HuH-7.5 (cell line): ENCODE results near the gene ADGRV1.

Experiments
- DNase-seq: peaks from one replicate; pipeline ENCODE4 v3.0.0; 2011; ENCODE audit warnings: low spot score

ADGRV1 gene

GRCh38 chr5:91111473-91112238 lies 553.1 kb downstream of the ADGRV1 start:
- no peak for DNase-seq

GRCh38 chr5:91114658-91115057 lies 556.1 kb downstream of the ADGRV1 start:
- no peak for DNase-seq

GRCh38 chr5:91118354-91118753 lies 559.8 kb downstream of the ADGRV1 start:
- no peak for DNase-seq

- no peak for DNase-seq
These were observed 560.2 kb downstream of the ADGRV1 start for GRCh38 chr5:91118796-91119195.

- no peak for DNase-seq
These were observed 560.6 kb downstream of the ADGRV1 start for GRCh38 chr5:91119217-91119616.

- no peak for DNase-seq
These were observed 561.6 kb downstream of the ADGRV1 start for GRCh38 chr5:91119981-91120850.

- DNase-seq, result no peak
These were observed 562.9 kb downstream of the ADGRV1 start for GRCh38 chr5:91121347-91121993.

GRCh38 chr5:91122651-91123050 lies 564.1 kb downstream of the ADGRV1 start:
- no peak for DNase-seq

- no peak for DNase-seq
These were observed 564.7 kb downstream of the ADGRV1 start for GRCh38 chr5:91123291-91123690.

GRCh38 chr5:91123901-91124300 lies 565.3 kb downstream of the ADGRV1 start:
- no peak for DNase-seq

- no peak for DNase-seq
These were observed 567.3 kb downstream of the ADGRV1 start for GRCh38 chr5:91125916-91126315.

- DNase-seq, result no peak
These were observed 567.9 kb downstream of the ADGRV1 start for GRCh38 chr5:91126448-91126847.

- DNase-seq, result no peak
These were observed 568.3 kb downstream of the ADGRV1 start for GRCh38 chr5:91126888-91127287.

- no peak for DNase-seq
These were observed 569.0 kb downstream of the ADGRV1 start for GRCh38 chr5:91127456-91128081.

- no peak for DNase-seq
These were observed 570.0 kb downstream of the ADGRV1 start for GRCh38 chr5:91128604-91129003.

GRCh38 chr5:91129748-91130147 lies 571.2 kb downstream of the ADGRV1 start:
- no peak for DNase-seq

GRCh38 chr5:91130759-91131158 lies 572.2 kb downstream of the ADGRV1 start:
- DNase-seq, result no peak

- no peak for DNase-seq
These were observed 574.0 kb downstream of the ADGRV1 start for GRCh38 chr5:91132550-91132949.

- DNase-seq, result no peak
These were observed 574.6 kb downstream of the ADGRV1 start for GRCh38 chr5:91133183-91133582.

- DNase-seq, result no peak
These were observed 577.1 kb downstream of the ADGRV1 start for GRCh38 chr5:91135475-91136248.

GRCh38 chr5:91136271-91136670 lies 577.7 kb downstream of the ADGRV1 start:
- DNase-seq, result no peak

GRCh38 chr5:91137647-91138046 lies 579.0 kb downstream of the ADGRV1 start:
- DNase-seq, result no peak
